Measurements from ENCODE around the gene GSTA3.
"Not testable (repeated sequence)": the region's sequence is repeated elsewhere in the genome, so short reads cannot be mapped to it uniquely, and the experiment has no call there.

DNA sequence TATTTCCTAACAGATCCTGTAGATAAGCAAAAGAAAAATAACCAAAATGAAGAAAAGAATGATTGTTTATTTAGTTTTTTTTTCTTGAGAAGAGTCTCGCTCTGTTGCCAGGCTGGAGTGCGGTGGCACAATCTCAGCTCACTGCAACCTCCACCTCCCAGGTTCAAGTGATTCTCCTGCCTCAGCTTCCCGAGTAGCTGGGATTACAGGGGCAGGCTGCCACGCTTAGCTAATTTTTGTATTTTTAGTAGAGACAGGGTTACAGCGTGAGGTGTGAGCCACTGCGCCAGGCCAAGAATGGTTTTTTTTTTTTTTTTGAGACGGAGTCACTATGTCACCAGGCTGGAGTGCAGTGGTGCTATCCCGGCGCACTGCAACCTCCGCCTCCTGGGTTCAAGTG is 33.3 kb upstream of the GSTA3 start:
- TF ChIP-seq, protein P1, sequence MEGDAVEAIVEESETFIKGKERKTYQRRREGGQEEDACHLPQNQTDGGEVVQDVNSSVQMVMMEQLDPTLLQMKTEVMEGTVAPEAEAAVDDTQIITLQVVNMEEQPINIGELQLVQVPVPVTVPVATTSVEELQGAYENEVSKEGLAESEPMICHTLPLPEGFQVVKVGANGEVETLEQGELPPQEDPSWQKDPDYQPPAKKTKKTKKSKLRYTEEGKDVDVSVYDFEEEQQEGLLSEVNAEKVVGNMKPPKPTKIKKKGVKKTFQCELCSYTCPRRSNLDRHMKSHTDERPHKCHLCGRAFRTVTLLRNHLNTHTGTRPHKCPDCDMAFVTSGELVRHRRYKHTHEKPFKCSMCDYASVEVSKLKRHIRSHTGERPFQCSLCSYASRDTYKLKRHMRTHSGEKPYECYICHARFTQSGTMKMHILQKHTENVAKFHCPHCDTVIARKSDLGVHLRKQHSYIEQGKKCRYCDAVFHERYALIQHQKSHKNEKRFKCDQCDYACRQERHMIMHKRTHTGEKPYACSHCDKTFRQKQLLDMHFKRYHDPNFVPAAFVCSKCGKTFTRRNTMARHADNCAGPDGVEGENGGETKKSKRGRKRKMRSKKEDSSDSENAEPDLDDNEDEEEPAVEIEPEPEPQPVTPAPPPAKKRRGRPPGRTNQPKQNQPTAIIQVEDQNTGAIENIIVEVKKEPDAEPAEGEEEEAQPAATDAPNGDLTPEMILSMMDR (IDR thresholded peaks at IDR 0.05): not testable (repeated sequence)
- not testable (repeated sequence) for TF ChIP-seq EP300 (IDR thresholded peaks at IDR 0.05); POLR2AphosphoS5 (IDR thresholded peaks at IDR 0.05); POLR2A (IDR thresholded peaks at IDR 0.05; ENCODE audit: low read depth)

Measured in esophagus muscularis mucosa (tissue), 4 donors.